Activated T-helper 9 cell treated with anti-CD3 and anti-CD28 coated beads, Interleukin-2, amount 50 U/mL, for 16 hours (primary cell): ENCODE results near the gene PTPN14.
"Not testable (repeated sequence)": the region's sequence is repeated elsewhere in the genome, so short reads cannot be mapped to it uniquely, and the experiment has no call there.

ENCODE experiments used
- DNase-seq: peaks from one replicate; pipeline ENCODE4 v3.0.0-alpha.2; 2020; ENCODE audit warnings: low read depth

The PTPN14 gene

GRCh38 chr1:214541693-214542092 is 9.7 kb downstream of the PTPN14 start:
- DNase-seq, result no peak

- no peak for DNase-seq
Observed at GRCh38 chr1:214541206-214541605, 10.2 kb downstream of the PTPN14 start.

- no peak for DNase-seq
Observed at GRCh38 chr1:214540324-214540723, 11.1 kb downstream of the PTPN14 start.

GRCh38 chr1:214538496-214538895 is 12.9 kb downstream of the PTPN14 start:
- no peak for DNase-seq

- DNase-seq, result no peak
Observed at GRCh38 chr1:214537872-214538473, 13.4 kb downstream of the PTPN14 start.

- no peak for DNase-seq
Observed at GRCh38 chr1:214537219-214537618, 14.2 kb downstream of the PTPN14 start.

GRCh38 chr1:214532070-214532469 is 19.3 kb downstream of the PTPN14 start:
- DNase-seq, result no peak

GRCh38 chr1:214525535-214526019 is 25.8 kb downstream of the PTPN14 start:
- no peak for DNase-seq

- DNase-seq, result no peak
Observed at GRCh38 chr1:214524824-214525223, 26.6 kb downstream of the PTPN14 start.

- no peak for DNase-seq
Observed at GRCh38 chr1:214523124-214523824, 28.1 kb downstream of the PTPN14 start.

- not testable (repeated sequence) for DNase-seq
Observed at GRCh38 chr1:214521458-214521857, 29.9 kb downstream of the PTPN14 start.

GRCh38 chr1:214520544-214521165 is 30.7 kb downstream of the PTPN14 start:
- no peak for DNase-seq

GRCh38 chr1:214518361-214518760 is 33.0 kb downstream of the PTPN14 start:
- no peak for DNase-seq

GRCh38 chr1:214516434-214517326 is 34.7 kb downstream of the PTPN14 start:
- DNase-seq, result no peak

GRCh38 chr1:214515544-214516433 is 35.6 kb downstream of the PTPN14 start:
- no peak for DNase-seq

GRCh38 chr1:214514819-214515383 is 36.5 kb downstream of the PTPN14 start:
- no peak for DNase-seq

- DNase-seq, result no peak
Observed at GRCh38 chr1:214514032-214514818, 37.2 kb downstream of the PTPN14 start.

GRCh38 chr1:214513394-214513793 is 38.0 kb downstream of the PTPN14 start:
- no peak for DNase-seq

GRCh38 chr1:214511639-214511998 is 39.8 kb downstream of the PTPN14 start:
- no peak for DNase-seq
